K562 (cell line): Measurements from ENCODE around the gene INHBC. TPM values are rescaled to one million over a fixed set of nuclear protein-coding genes. Genes with fewer than 3 reads are reported as not detected.

ENCODE experiments used
- ARNT ChIP-seq, 2 experiments: fragments of 450-650 bp; IDR thresholded peaks; 2 replicates each; pipeline ENCODE4 v1.6.1; 2016; ENCODE audit warnings: mild to moderate bottlenecking in 1 of 2
- BRD9 ChIP-seq: fragments of 450-650 bp; IDR thresholded peaks from 2 replicates; pipeline ENCODE4 v1.6.1; 2018; ENCODE audit warnings: low read depth; ENCODE audit not compliant: partially characterized antibody
- CTBP1 ChIP-seq: fragments of 450-650 bp; IDR thresholded peaks from 2 replicates; pipeline ENCODE4 v1.6.1; 2016; ENCODE audit warnings: borderline replicate concordance
- CXXC5 ChIP-seq: fragments of 250-450 bp; sonication (Bioruptor Pico); IDR thresholded peaks from 2 replicates; pipeline ENCODE4 v1.8.0; 2022; ENCODE audit warnings: inconsistent platforms, mild to moderate bottlenecking, moderate library complexity
- E2F6 ChIP-seq, 2 experiments: IDR thresholded peaks; 2 replicates each; pipeline ENCODE4 v1.6.1; 2011; ENCODE audit warnings: borderline replicate concordance in 1 of 2, control low read depth in 1 of 2, low read depth in 1 of 2, low read length in 1 of 2, mild to moderate bottlenecking in 1 of 2, mixed read lengths in 1 of 2, moderate library complexity in 1 of 2; ENCODE audit not compliant: insufficient read depth in 1 of 2, insufficient read length in 1 of 2, poor library complexity in 1 of 2, severe bottlenecking in 1 of 2; ENCODE audit errors: extremely low read depth in 1 of 2
- EGR1 ChIP-seq: fragments of 450-650 bp; conservative IDR thresholded peaks from 2 replicates; pipeline ENCODE4 v1.6.1; 2017; ENCODE audit warnings: mild to moderate bottlenecking
- MYNN ChIP-seq, 2 experiments: sonication (generic); formaldehyde crosslinking in 1 of 2; IDR thresholded peaks; 2 replicates each; pipeline versions ENCODE4 v1.5.0 to v1.6.1; 2016 to 2020; ENCODE audit warnings: antibody characterized with exemption in 1 of 2, missing genetic modification reagents in 1 of 2
- POLR3A ChIP-seq: IDR thresholded peaks from 2 replicates; pipeline ENCODE4 v1.6.1; 2011; ENCODE audit warnings: borderline replicate concordance, mild to moderate bottlenecking, moderate library complexity; ENCODE audit not compliant: insufficient read length, insufficient read depth; ENCODE audit errors: extremely low read depth
- ZNF12 ChIP-seq: sonication (generic); formaldehyde crosslinking; IDR thresholded peaks from 2 replicates; pipeline ENCODE4 v1.4.0; 2020; ENCODE audit warnings: mild to moderate bottlenecking, missing genetic modification reagents
- ZNF592 ChIP-seq: fragments of 450-650 bp; IDR thresholded peaks from 2 replicates; pipeline ENCODE4 v1.6.1; 2017; ENCODE audit warnings: antibody characterized with exemption, mild to moderate bottlenecking
- polyA plus RNA-seq, 8 experiments: library from polyadenylated mRNA; depleted of rRNA in 4 of 8; stranded (reverse) in 5 of 8; unstranded in 3 of 8; fragments of >200 nt; fragmentation: Nextera tagmentation in 2 of 8; fragmentation: Illumina TruSeq in 1 of 8; extraction: Ambion mirVana in 2 of 8; extraction: Trizol in 1 of 8; gene quantifications; 2 replicates each; pipeline versions ENCODE4 v1.2.1 to v1.2.3, GENCODE V29; 2011 to 2014; ENCODE audit warnings: inconsistent platforms in 1 of 8, missing spikeins in 1 of 8
- total RNA-seq, 7 experiments: library from RNA; depleted of rRNA in 6 of 7; stranded (reverse); fragments of >200 nt in 6 of 7; fragmentation: Illumina TruSeq in 2 of 7; extraction: Trizol in 2 of 7; gene quantifications; 2 replicates each; pipeline versions ENCODE4 v1.2.1 to v1.2.3, GENCODE V29; 2011 to 2021; ENCODE audit warnings: low replicate concordance in 1 of 7
- TF ChIP-seq, protein P1 (sequence below), 2 experiments: IDR thresholded peaks; 2 replicates each; pipeline ENCODE4 v1.6.1; 2012; ENCODE audit warnings: improper control_type of control experiment in 2 of 2, low read depth in 2 of 2, low read length in 2 of 2, borderline replicate concordance in 1 of 2
- TF ChIP-seq, protein P2 (sequence below): fragments of 450-650 bp; formaldehyde crosslinking; IDR thresholded peaks from 2 replicates; pipeline ENCODE4 v1.4.0; 2022; ENCODE audit warnings: missing genetic modification characterization

INHBC gene
- total and polyA plus RNA-seq, 9 of the 15 experiments (the other 6 are each of a cell fraction or from before 2014, with no cell fraction given): 0.07 to 0.24 (median 0.15) TPM; not detected in 4

- TF ChIP-seq CXXC5 (CRISPR knock-in tag) (peak; percentile 56), BRD9 (peak; percentile 92), POLR3A (no peak), ZNF592 (peak; percentile 69; the same call in 1 of the 2 replicates), ZNF12 (CRISPR knock-in tag) (no peak), E2F6 (IDR thresholded peaks at IDR 0.05; ENCODE audit: borderline replicate concordance in 1 of 2, extremely low read depth in 1 of 2, insufficient read depth in 1 of 2, insufficient read length in 1 of 2, low read depth in 1 of 2, low read length in 1 of 2, poor library complexity in 1 of 2, severe bottlenecking in 1 of 2) (peak in 1 of 2 experiments; percentile 20), ARNT (IDR thresholded peaks at IDR 0.05) (0 out of 4 replicates have a peak, but pooled peaks of 1 of the 2 experiments have one; percentile 42), MYNN (IDR thresholded peaks at IDR 0.05) (0 out of 2 replicates have a peak, but pooled peaks have one; percentile 53), MYNN (CRISPR knock-in tag; IDR thresholded peaks at IDR 0.05) (no peak), CTBP1 (peak; percentile 84), EGR1 (no peak; the same call in 1 of the 2 replicates)
- TF ChIP-seq, protein P1, sequence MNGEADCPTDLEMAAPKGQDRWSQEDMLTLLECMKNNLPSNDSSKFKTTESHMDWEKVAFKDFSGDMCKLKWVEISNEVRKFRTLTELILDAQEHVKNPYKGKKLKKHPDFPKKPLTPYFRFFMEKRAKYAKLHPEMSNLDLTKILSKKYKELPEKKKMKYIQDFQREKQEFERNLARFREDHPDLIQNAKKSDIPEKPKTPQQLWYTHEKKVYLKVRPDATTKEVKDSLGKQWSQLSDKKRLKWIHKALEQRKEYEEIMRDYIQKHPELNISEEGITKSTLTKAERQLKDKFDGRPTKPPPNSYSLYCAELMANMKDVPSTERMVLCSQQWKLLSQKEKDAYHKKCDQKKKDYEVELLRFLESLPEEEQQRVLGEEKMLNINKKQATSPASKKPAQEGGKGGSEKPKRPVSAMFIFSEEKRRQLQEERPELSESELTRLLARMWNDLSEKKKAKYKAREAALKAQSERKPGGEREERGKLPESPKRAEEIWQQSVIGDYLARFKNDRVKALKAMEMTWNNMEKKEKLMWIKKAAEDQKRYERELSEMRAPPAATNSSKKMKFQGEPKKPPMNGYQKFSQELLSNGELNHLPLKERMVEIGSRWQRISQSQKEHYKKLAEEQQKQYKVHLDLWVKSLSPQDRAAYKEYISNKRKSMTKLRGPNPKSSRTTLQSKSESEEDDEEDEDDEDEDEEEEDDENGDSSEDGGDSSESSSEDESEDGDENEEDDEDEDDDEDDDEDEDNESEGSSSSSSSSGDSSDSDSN (IDR thresholded peaks at IDR 0.05; ENCODE audit: borderline replicate concordance in 1 of 2, low read depth in 2 of 2, low read length in 2 of 2): peak in 1 of 2 experiments; percentile 58; a peak in 1 of 4 replicates
- TF ChIP-seq, protein P2, sequence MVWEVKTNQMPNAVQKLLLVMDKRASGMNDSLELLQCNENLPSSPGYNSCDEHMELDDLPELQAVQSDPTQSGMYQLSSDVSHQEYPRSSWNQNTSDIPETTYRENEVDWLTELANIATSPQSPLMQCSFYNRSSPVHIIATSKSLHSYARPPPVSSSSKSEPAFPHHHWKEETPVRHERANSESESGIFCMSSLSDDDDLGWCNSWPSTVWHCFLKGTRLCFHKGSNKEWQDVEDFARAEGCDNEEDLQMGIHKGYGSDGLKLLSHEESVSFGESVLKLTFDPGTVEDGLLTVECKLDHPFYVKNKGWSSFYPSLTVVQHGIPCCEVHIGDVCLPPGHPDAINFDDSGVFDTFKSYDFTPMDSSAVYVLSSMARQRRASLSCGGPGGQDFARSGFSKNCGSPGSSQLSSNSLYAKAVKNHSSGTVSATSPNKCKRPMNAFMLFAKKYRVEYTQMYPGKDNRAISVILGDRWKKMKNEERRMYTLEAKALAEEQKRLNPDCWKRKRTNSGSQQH (CRISPR knock-in tag): no peak
Observed at GRCh38 chr12:57456145-57456700, 21.6 kb downstream of the INHBC start (continued).
